Natural killer cell (primary cell): ENCODE data around the gene DNASE1L2. TPM values are rescaled to one million over a fixed set of nuclear protein-coding genes. Genes with fewer than 3 reads are reported as not detected.

ENCODE experiments used
- ATAC-seq, 3 donors: fragments of 150-1000 bp in 2 of 3; fragments of 200-7000 bp in 1 of 3; cut with Tn5 transposase; 1 replicate in 1 of 3; 2 replicates in 2 of 3; pipeline ENCODE4 v1.10.0; 2021; ENCODE audit warnings: mild to moderate bottlenecking in 2 of 3, moderate library complexity in 2 of 3
- DNase-seq, 2 donors: peaks; one replicate each; pipeline versions ENCODE4 v3.0.0 to v3.0.0-alpha.2; 2013 to 2021; ENCODE audit warnings: mixed read lengths in 1 of 2
- H3K27ac ChIP-seq: one replicate; pipeline ENCODE4 v1.5.1; 2013; ENCODE audit warnings: mild to moderate bottlenecking, low read length
- H3K27me3 ChIP-seq: one replicate; pipeline ENCODE4 v1.6.1; 2013; ENCODE audit warnings: low read length; ENCODE audit not compliant: control insufficient read depth, insufficient read depth
- H3K36me3 ChIP-seq: one replicate; pipeline ENCODE4 v1.6.1; 2013; ENCODE audit warnings: low read length; ENCODE audit not compliant: control insufficient read depth, insufficient read depth
- H3K4me1 ChIP-seq: one replicate; pipeline ENCODE4 v1.6.1; 2013; ENCODE audit warnings: low read length; ENCODE audit not compliant: control insufficient read depth, insufficient read depth
- H3K4me3 ChIP-seq: one replicate; pipeline ENCODE4 v1.5.1; 2013; ENCODE audit warnings: low read length
- H3K9me3 ChIP-seq: one replicate; pipeline ENCODE4 v1.6.1; 2013; ENCODE audit warnings: low read length; ENCODE audit not compliant: control insufficient read depth, insufficient read depth
- H3K27ac Mint-ChIP-seq, 2 donors: one replicate each; pipeline ENCODE4 v1.8.0; 2022; ENCODE audit warnings: mild to moderate bottlenecking in 2 of 2, mixed read lengths in 2 of 2, moderate library complexity in 1 of 2
- H3K27me3 Mint-ChIP-seq, 2 donors: one replicate each; pipeline ENCODE4 v1.8.0; 2022; ENCODE audit warnings: low read depth in 2 of 2, mixed read lengths in 2 of 2
- H3K36me3 Mint-ChIP-seq: one replicate; pipeline ENCODE4 v1.8.0; 2022; ENCODE audit warnings: mixed read lengths
- H3K4me1 Mint-ChIP-seq, 2 donors: one replicate each; pipeline ENCODE4 v1.8.0; 2022; ENCODE audit warnings: mixed read lengths in 2 of 2
- H3K4me3 Mint-ChIP-seq: one replicate; pipeline ENCODE4 v1.8.0; 2022; ENCODE audit warnings: mild to moderate bottlenecking, moderate library complexity, mixed read lengths
- H3K9me3 Mint-ChIP-seq, 2 donors: one replicate each; pipeline ENCODE4 v1.8.0; 2022; ENCODE audit warnings: mixed read lengths in 2 of 2
- CTCF ChIP-seq: fragments of 200-600 bp; IDR thresholded peaks from one replicate; pipeline ENCODE4 v1.8.0; 2022; ENCODE audit warnings: antibody characterized with exemption
- WGBS: methylation state at CpG from one replicate; pipeline ENCODE4 v1.1.7; 2013; ENCODE audit warnings: missing lambda C conversion rate; ENCODE audit not compliant: insufficient coverage; 5-methylcytosine and 5-hydroxymethylcytosine counted together
- intact Hi-C: fragments of 100-400 bp; cut with micrococcal nuclease; formaldehyde crosslinking; loops from one replicate; pipeline ENCODE4 v1.14.2; 2022
- total RNA-seq, 4 donors: library from RNA; stranded (reverse); fragments of 120-200 nt in 1 of 4; gene quantifications; one replicate each; pipeline versions ENCODE4 v1.2.3 to v1.2.4, GENCODE V29; 2013 to 2022

Gene DNASE1L2
- total RNA-seq, 3 donors from 2014 or later (not counting 1 experiment from before 2014, with no cell fraction given) = 0.19 to 1.4 (median 0.77) TPM

- Mint-ChIP-seq H3K4me3 (no peak overlapping the region), H3K36me3 (no peaks in the 10 kb centered on the region), H3K27me3 (no peaks in the 10 kb centered on the region), H3K27ac (no peak overlapping the region), H3K9me3 (no peaks in the 10 kb centered on the region), H3K4me1 (no peaks in the 10 kb centered on the region)
- WGBS = 96% methylated on average over 24 of the region's 24 CpGs
- no peaks in the 10 kb centered on the region for H3K9me3 ChIP-seq
- no peaks in the 10 kb centered on the region for H3K27me3 ChIP-seq
- intact Hi-C loops = no loop called here
- no peak overlapping the region for H3K27ac ChIP-seq
- no peak for DNase-seq
- H3K4me1 ChIP-seq = no peaks in the 10 kb centered on the region
- H3K4me3 ChIP-seq = no peak overlapping the region
- no peak for ATAC-seq
- peaks cover 4% of the 10 kb centered on the region for H3K36me3 ChIP-seq
- TF ChIP-seq CTCF = no peak
Observed at GRCh38 chr16:2280981-2281542, 44.8 kb downstream of the DNASE1L2 start.

- Histone ChIP-seq H3K4me3 (no peak overlapping the region), H3K27me3 (no peaks in the 10 kb centered on the region), H3K27ac (no peak overlapping the region), H3K9me3 (no peaks in the 10 kb centered on the region), H3K4me1 (no peaks in the 10 kb centered on the region), H3K36me3 (peaks cover 4% of the 10 kb centered on the region)
- intact Hi-C loops = no loop called here
- H3K27me3 Mint-ChIP-seq = no peaks in the 10 kb centered on the region
- 80% methylated on average over 2 of the region's 5 CpGs for WGBS
- no peaks in the 10 kb centered on the region for H3K9me3 Mint-ChIP-seq
- no peaks in the 10 kb centered on the region for H3K36me3 Mint-ChIP-seq
- no peak overlapping the region for H3K4me3 Mint-ChIP-seq
- ATAC-seq (no peak), DNase-seq (no peak)
- no peaks in the 10 kb centered on the region for H3K4me1 Mint-ChIP-seq
- no peak for TF ChIP-seq CTCF
- no peak overlapping the region for H3K27ac Mint-ChIP-seq
Observed at GRCh38 chr16:2282262-2282661, 46.0 kb downstream of the DNASE1L2 start.

DNA sequence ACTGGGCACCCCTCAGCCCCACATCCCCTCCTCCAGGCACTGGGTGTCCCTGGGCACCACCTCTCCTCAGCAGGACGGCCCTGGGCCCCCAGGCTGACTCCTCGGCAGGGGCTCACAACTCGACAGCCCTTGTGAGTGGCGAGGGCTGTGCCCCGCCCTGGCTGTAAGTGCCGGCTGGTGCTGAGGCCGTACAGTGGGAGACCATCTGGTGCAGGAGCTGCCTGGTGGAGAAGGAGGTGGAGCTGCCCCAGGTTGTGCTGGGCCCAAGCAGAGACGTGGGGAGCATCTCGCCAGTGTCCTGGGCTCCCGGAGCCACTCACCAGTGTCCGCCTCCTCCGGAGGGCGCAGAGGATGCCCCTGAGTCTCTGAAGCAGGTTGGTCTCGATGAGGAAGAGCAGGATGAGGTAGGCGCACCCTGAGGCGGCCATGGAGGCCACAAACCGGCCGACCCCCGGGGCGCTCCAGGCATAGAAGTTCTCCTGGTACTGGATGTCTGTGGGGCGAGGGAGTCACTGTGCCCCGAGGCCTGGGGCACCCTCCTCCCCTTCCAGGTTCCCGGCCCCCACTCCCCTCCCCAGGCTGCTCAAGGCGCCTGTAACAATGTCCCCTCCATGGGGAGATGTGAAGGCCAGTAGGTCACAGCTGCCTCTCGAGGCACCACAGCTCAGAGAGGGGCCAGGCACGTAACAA is 46.8 kb downstream of the DNASE1L2 start:
- Histone ChIP-seq H3K4me3 (no peak overlapping the region), H3K27me3 (no peaks in the 10 kb centered on the region), H3K36me3 (peaks cover 4% of the 10 kb centered on the region), H3K4me1 (no peaks in the 10 kb centered on the region), H3K9me3 (no peaks in the 10 kb centered on the region), H3K27ac (no peak overlapping the region)
- DNase-seq = no peak
- 92% methylated on average over 26 of the region's 26 CpGs for WGBS
- no peak for ATAC-seq
- Mint-ChIP-seq H3K4me3 (no peak overlapping the region), H3K9me3 (no peaks in the 10 kb centered on the region), H3K4me1 (no peaks in the 10 kb centered on the region), H3K27me3 (no peaks in the 10 kb centered on the region), H3K36me3 (no peaks in the 10 kb centered on the region), H3K27ac (no peak overlapping the region)
- intact Hi-C loops = no loop called here
- no peak for TF ChIP-seq CTCF
